WTC11 (cell line): ENCODE results near the gene CYP4A22.

Experiments
- ESRRA ChIP-seq: sonication (generic); formaldehyde crosslinking; IDR thresholded peaks from 2 replicates; pipeline ENCODE4 v1.8.1; 2022; ENCODE audit warnings: mild to moderate bottlenecking, missing genetic modification reagents, borderline replicate concordance
- FOXJ3 ChIP-seq: sonication (generic); formaldehyde crosslinking; IDR thresholded peaks from 2 replicates; pipeline ENCODE4 v1.9.0; 2021; ENCODE audit warnings: missing genetic modification reagents, mild to moderate bottlenecking, borderline replicate concordance

DNA sequence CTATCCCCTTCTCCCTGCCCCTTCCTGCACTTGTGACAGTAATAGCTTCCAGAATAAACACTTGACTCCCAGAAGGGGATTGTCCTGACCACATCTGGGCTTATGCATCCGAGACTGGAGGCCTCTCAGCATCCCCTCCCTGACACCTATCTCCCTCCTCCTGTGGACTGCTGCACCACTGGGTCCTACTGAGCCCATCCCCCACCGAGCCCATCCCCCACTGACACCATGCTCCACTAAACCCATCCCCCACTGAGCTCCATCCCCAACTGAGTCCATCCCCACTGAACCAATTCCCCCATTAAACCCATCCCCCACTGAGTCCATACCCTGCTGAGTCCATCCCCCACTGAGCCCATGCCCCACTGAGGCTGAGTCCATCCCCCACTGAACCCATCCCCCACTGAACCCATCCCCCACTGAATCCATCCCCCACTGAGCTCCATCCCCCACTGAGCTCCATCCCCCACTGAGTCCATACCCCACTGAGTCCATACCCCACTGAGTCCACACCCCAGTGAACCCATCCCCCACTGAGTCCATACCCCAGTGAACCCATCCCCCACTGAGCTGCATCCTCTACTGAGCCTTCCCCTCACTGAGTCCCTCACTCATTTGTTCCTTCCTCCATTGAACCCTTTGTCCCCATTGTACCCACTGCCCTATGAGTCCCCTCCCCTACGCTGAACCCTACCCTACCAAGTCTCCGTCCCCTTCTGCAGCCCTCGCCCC is 47.0 kb downstream of the CYP4A22 start:
- TF ChIP-seq FOXJ3 (CRISPR knock-in tag) (no peak), ESRRA (no peak)
